A673 (cell line): ENCODE measurements around the gene SERPINA10.

ENCODE experiments used
- CTCF ChIP-seq: fragments of 300-800, 200-600 bp; sonication (generic); conservative IDR thresholded peaks from 2 replicates; pipeline ENCODE4 v1.5.1; 2017; ENCODE audit warnings: low read depth, mild to moderate bottlenecking, antibody characterized with exemption, low read length, moderate library complexity, mixed read lengths
- EZH2 ChIP-seq: fragments of 200-600 bp; sonication (generic); IDR thresholded peaks from 2 replicates; pipeline ENCODE4 v1.6.1; 2017; ENCODE audit warnings: borderline replicate concordance, low read depth, mild to moderate bottlenecking, mixed read lengths, antibody characterized with exemption, low read length; ENCODE audit not compliant: poor library complexity, severe bottlenecking

- TF ChIP-seq CTCF: no peak
- no peak for TF ChIP-seq EZH2
Observed at GRCh38 chr14:94331462-94331861, 38.4 kb upstream of the SERPINA10 start.
